IPS-NIHi11 (cell line): ENCODE measurements around the gene JAM3.

ENCODE experiments used
- DNase-seq: peaks from one replicate; pipeline ENCODE4 v3.0.0; 2012; ENCODE audit warnings: mixed read lengths, low spot score

JAM3 gene

DNA sequence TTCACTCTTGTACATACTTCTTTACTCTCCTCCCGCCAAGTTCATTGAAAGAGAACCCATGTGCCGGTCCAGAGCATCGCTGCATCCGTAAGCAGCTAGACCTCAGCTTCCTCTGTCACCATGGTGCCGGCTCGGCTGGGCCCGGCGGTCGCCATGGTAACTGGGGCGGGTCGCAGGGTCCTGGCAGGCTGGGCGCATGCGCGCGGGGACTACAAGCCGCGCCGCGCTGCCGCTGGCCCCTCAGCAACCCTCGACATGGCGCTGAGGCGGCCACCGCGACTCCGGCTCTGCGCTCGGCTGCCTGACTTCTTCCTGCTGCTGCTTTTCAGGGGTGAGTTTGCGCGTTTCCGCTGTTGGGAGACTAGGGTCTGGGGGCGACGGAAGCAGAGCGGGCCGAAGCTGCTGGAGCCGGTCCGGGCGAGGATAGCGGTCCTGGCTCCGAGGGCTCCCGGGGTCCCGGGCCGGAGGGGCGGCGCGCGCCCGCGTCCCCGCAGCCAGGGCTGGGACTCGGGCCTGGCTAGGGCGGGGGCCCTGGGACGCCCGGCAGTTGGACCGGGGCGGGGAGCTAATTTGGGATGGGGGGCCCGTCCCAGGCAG lies at the start of gene JAM3:
Gene JAM3, plus strand, starts transcription at position 244 of the 597 bp plus-strand sequence. Its CDS starts 12 bp downstream, at position 256.
- DNase-seq: peak; percentile 100

DNA sequence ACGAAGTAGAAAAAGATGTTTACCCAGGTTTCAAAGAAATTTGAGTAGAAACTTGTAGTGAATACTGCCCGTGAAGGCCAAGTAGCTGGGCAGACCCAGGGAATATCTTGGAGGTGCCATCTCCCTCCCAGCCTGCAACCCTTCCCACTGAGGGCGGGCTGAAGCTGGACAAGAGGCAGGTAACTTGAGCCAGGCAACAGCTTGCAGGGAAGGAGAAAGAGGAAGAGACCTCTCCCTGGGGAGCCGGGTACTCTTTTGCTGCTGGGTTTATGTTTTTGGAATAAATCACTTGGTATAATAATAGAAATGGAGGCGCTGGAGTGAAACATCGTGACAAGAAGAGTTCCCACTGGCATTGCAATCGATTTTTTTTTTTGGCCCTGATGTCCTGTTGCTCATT lies 49.4 kb upstream of the JAM3 start:
- peak; percentile 42 for DNase-seq

DNA sequence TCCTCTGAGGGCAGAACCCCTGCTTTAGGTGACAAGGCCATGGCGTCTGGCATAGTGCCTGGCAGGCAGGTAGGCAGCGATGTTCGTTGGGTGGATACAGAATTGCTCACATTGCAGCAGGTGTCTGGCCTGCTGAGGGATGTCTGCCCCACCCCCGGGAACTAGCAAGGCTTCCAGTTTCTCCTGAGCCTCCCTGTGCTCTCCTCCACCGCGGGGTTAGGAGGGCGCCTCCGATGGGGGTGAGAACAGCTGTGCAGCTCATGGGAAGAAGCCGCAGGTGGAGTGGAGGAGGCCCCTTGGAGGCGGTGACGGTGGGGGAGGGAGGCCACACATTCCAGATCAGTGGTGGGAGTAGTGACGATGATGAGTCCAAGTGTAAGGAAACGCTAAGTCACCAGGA lies 48.3 kb upstream of the JAM3 start:
- no peak for DNase-seq

DNA sequence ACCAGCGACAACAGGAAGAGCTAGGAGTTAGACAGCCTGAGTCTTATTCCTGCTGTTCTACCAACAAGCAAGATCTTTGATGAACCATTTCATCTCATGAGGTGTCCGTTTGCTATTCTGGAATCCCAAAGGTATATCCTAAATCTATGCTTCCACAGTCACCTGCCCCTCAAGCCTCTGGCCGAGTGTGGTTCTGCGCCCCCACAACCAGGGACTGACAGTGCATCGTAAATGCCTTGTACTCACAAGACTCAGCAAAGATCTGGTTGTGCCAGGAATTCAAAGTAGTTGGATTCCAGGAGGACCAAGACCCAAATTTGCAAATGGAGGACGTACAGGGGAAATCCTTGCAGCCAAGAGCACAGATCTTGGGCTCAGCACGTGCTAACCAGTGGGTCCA lies 47.5 kb upstream of the JAM3 start:
- no peak for DNase-seq

DNA sequence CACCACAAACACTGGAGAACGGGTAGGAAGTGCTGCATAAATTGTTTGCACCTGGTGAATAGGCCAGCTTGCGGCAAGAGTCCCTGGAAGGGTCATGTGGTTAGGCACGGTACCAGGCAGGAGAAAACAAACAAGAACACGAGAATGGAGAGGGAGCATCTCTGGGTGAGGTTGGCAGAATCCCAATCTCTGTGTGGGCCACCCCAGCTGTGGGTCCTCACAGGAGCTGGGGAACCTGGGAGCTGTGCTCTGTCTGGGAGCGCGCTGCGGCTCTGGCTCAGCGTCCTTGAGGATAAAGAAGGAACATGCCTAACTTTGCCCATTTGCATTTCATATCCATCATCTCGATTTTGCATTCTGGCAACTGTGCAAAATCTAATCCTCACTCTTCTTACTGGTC lies 46.1 kb upstream of the JAM3 start:
- DNase-seq: no peak

DNA sequence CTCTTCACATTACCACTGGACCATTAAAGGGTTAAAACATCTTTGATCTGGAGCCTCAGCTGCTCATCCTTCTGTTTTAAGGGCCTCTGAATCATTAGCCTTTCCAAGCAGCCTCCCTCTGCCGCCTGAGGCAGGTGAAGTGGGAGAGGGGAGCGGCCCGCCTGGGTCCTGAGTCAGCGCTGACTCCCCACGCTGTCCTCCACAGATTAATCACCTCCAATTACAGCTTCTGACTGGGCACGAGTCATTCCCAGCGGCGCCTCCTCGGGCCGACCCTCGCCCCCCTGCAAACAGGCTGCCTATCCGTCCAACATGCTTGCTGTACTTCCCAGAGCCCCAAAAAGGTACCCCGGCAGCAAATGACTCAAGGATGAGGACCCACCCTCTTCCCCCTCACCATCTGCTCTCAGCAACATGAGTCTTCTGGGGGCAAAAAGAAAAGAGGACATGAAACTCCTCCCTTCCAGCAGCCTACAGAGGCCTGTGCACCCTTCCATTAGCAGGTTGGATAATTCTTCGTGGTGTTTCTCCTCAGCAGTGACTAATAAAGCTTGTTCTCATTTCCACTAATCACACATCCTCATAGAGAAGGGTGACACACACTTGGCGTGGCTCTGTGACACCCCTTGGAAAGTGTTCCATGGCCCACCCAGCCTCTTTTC lies 44.3 kb upstream of the JAM3 start:
- DNase-seq: no peak

DNA sequence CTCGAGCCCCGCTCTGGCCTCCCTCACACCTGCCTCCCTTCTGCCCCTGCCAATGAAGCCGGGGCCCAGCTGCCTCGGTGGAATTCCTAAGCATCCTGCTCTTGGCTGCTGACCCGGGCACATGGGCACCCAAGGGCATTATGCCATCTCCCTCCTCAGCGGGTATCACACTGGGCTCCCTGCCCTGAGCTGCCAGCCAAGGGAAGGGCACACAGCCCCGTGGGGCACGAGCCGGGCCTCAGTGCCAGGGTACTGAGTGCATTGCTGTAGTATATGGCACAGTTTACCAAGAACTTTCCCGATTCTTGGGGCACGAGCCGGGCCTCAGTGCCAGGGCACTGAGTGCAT lies 43.8 kb upstream of the JAM3 start:
- no peak for DNase-seq

DNA sequence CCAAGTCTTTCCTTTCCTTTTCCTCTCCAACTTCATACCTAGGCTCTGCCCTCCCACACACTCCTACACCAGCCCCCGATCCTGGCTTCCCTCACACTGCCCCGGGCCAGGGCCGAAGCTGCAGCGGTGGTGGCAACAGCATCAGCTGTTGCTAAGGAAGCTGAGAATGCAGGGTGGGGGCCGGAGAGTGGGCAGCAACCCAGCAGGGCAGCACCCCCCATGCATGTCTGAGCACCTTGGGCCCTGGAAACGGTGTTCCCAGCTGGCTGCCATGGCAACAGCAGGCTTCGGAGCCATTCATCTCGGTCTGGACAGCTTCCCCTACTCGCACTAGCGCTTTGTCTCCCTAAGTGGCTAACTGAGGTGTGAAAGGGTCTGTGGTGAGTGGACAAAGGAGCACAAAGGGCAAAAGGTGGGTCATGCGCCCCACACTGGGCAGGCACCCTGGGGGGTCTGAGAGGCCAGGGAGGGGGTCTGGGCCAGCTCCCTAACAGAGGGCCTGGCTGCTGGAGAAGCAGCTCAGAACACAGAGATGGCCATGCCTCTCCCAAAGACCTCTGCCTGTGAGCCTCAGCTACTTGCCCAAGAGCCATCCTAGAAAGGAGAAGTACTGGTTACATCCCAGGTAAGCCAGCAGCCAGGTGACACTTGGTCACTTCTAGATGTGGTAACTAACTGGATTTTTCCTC lies 42.1 kb upstream of the JAM3 start:
- DNase-seq: peak; percentile 81

DNA sequence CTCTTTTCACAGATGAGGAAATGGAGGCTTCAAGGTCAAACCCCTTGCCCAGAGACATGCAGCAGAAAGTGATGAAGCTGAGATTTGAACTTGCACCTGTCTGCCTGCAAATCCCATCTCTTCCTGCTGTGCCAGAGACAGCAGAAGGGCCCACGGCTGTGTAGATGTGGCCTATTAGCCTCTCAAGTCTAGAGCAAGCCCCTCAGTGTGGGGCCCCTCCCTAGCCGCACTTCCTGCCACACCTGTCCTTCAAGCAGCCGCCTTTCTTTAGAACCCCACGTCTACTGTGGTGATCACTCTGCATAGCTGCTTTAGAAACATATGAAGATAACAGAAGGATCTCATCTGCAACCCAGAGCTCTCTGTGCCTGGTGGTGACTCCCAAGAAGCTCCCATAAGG lies 41.2 kb upstream of the JAM3 start:
- DNase-seq: no peak

DNA sequence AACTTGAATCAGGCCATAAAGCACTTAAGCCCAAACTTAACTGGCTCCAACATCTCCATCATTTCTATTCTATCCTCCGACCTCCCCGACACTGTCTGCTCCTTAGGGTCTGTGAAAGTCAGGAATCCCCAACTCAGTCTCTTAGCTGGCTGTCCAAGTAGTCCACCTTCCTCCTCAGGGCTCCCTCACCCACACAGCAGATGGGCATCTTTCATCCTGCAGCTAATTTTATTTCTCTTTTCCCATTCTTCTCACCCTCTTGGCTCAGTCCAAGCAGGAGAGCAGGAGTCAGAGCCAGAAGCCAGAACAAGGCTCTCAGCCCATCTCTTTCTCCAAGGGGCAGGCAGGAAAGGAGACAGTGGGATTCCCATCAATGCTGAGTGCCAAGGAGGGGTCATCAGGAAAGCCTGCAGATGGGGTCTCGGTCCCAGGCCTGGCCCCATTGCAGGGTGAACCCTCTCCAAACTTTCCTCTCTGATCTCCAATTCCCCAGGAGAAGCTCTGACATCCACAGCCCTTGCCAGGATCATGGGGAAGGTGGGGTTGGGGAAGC lies 40.4 kb upstream of the JAM3 start:
- DNase-seq: no peak

DNA sequence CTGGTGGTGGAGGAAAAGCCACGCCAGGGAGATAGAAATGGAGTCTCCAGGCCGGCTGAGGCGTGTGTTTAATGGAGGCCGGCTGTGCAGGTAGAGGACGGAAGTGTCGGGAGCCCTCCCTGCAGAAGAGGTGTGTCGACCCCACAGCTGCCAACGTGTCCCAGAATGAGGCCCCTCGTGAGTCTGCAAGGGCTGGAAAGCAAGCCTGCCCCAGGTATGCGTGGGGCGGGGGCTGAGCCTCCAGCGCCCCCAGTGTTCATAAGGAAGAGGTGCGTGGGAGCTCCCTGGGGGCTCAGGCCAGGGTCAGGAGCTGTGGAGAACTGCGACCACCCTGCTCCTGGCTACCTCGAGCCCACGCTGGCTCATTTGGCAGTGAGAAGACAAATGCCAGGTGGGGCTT lies 38.0 kb upstream of the JAM3 start:
- DNase-seq: peak; percentile 57

DNA sequence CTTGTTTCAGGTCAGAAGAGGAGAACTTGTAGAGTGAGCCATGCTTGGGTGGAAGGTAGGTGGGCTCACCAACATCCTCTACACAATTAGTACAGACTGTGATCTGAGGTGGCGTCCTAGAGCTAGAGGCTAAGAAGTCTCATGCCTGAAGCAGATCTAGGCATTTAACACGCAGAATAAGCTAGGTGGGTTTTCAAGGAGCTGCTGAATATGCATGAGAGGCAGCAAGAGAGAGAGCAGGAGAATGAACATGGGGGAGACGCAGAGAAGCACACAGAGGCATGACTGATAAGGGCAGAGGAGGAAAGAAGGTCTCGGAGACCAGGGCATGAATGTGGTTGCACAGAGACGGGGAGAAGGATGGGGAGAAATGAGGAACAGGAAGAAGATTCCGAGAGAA lies 36.8 kb upstream of the JAM3 start:
- no peak for DNase-seq

DNA sequence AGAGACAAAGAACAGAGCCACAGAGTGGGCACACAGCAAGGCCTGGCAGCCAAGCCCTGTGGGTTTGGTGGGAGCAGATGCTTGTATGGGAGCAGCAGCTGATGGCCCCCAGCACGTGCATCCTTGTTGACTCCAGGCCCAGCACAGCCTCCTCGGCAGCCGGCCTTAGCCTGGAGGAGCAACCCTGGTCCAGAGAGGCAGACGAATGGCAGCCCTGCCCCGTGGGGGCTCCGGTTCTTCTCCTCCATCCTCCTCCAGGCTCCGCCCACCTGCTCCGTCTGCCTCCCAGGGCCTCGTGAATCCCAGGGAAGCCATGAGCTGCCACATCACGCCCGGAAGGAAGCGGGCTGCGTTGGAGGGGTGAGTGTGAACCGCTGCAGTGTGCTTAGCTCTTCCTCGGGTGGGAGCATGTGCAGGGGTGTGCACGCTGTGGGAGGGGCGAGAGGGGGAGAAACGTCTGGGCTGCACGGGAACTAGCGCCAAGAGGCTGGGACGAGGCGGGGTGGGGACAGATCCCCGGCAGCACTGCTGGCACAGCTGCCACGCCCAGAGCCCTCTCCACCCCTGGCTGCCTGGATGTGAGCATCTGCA lies 36.3 kb upstream of the JAM3 start:
- no peak for DNase-seq

DNA sequence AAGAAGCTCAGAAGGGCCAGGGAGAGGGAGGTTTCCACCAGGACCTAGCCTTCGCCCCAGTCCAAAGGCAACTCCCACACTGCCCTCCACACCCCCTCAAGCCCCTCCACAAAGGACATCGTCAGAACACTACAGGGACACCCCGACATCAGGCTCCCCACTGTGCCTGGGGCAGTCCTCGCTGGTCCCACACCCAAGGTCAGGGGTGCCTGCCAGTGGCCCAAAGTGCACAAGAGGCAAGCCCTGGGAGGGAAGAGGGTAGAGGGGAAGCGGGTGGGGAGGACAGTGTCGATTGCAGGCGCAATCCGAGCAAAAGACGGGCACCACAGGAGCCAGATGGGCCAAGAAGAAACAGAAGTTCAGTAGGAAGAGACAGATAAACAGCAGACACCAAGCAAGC lies 35.6 kb upstream of the JAM3 start:
- DNase-seq: no peak

DNA sequence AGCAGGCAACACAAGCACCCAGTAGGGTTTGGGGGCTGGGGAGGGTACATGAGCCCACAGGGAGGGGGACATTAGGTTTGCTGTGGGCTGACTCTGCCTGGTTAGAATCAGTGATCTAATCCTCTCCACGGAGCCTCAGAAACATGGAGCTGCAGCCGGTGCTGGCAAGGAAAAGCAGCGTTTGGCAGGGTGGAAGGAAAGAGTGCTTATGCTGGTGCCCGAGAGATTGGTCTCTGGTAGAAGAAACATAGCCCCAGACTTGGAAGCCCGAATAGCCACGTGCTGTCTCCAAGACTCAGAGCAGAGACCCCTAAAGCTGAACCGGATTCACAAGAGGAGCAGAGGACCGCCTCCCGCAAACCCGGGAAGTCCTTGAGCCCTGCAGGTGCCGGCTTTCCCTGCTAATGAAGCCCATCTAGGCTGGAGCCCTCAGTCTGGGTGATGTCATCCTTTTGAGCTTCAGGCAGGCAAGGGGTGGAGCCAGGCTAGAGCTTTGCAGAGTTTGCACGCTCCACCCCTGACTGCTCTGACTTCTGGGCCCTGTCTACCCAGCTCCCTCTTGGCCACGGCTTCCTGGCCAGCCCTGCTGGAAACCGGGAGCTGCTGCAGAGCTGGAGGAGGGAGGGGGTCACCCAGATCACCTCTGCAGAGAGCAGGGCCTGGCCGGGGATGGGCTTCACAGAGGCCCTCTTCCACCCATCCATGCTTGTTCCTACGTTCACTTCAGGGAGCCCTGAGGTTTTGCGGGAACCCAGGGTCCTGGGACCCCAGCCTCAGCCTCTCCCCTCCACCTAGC lies 35.0 kb upstream of the JAM3 start:
- peak; percentile 82 for DNase-seq

DNA sequence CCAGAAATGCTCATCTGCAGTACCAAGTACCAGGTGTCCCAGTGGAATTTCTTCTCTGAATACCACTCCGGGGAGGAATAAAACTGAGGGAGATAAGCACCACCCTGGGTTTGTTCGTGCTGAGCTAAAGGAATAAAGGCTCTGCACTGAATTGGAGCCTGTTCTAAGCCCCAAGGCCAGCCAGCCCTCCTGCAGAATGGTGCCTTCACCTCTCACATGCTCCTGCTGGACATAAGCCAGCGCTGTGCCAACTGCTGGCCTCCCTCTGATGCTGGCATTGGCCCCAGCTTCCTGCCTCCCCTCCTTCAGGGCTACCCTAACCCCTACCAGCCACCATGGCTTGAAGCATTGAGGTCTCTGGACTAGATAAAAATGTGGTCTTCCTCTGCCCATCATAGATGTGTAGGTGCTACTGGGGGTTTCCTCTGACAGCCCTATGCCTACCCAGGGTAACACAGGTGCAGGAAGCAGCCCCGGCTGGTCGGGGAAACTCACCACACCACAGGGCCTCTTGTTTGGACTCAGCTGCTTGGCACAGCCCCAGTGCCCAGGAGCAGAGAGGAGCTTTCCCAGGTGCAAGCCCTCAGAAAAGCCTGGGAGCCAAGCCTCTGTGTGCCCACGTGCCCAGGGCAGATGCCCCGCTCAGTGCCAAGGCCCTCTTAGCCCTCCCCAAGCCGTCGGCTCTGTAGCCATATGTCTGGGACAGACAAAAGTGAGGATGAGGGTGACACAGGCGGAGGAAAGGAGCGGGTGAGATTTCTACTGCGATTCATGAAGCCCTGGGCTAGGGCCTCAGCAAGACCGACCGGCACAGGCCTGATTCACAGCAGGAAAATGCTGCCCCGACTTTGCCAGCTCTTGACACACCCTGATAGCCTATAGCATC lies 34.1 kb upstream of the JAM3 start:
- DNase-seq: no peak

DNA sequence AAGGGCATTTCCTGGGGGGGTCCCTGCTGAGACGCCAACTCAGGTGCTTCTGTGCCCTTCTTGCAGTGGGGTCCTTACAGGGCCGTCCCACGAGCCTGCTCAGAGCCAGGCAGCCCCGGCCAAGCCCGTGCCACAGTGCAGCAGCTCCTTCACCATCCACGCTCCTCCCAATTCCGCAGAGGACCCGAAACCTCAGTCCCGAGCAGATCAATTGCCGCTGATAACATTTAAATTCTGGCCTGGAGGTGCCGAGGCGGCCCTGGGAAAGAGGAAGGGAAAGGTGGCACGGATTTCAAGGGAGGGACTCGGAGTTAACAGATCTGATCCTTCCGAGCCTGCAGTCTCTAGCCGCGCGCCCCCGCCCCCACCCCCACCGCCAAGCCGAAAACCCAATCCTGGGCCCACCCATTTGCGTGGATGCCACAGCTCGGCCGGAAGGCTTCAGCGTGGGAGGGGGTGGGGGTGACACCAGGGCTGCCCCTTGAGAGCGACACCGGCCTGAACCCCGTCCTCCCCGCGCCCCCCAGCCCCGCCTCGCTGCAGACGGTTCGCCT lies 32.3 kb upstream of the JAM3 start:
- peak; percentile 32 for DNase-seq

DNA sequence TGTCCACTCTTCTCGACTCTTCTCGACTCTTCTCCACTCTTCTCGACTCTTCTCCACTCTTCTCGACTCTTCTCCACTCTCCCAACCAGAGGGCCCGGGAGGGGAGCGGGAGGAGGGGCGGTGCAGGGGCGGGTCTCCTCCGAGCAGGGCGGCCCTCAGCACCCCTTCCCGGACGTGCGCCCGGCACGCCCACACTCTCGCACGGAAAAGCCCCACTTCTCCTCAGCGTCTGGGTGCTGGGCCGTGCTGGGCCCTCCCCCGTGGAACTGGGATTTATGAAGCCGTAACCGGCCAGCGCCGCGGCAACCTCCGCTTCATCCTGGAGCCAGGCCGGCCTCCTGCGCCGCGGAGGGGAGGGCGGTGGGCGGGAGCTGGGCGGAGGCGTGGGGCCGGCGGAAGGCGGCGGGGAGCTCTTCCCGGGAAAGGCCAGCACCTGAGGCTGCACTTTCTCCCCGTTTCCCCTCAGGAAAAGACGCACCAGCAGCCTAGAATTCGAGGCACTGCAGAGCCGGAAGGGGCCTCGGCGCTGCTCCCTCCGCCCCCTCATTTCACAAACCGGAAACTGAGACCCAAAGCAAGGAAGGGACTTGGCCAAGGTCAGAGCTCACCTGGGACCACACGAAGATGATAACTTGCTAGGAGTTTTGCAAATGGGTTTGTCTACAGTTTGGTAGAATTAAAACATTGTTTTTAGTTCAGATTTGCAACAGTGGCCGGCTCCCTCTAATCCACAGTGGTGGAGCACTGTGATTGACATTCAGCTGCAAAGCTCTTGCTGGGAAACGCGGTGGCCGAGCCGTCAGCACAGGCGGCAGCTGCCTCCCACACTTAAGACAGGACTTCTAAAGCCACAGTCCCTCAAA lies 31.6 kb upstream of the JAM3 start:
- DNase-seq: peak; percentile 67

DNA sequence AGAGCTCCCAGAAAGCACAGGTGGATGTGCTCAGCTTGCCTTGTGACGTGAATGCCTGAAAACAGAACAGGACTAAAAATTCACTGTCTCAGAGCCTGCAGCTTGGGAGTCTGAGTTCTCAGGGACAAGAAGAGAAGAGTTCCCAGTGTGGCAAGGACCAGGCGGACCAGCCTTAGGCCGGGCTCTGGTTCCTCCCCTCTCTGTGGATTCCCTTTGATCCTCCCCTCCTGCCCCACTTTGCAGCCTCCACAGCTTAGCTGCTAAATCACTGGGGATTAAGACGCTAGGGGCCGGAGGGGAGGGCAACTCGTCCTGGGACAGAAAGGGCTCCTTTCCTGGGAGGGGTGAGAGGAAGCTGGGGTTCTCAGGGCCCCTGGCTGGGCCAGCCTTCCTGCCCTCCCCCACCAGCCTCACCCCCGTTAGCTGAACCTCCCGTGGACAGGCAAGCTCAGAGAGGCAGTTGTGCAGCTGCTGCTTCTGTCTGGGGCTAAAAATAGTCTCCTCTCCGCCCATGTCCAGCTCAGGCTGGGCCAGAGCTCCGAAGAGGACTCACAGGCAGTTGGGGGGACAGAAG lies 29.9 kb upstream of the JAM3 start:
- DNase-seq: no peak
